Pons (tissue), 1 donor: ENCODE measurements around the gene CYP26A1.
A peak's percentile ranks its signal among the peaks of the same experiment; 100 is the strongest.

Source experiments
- DNase-seq: peaks from one replicate; pipeline ENCODE4 v3.0.0-alpha.2; 2016; ENCODE audit warnings: low spot score

CYP26A1 gene

GRCh38 chr10:93123766-93124165 lies 50.1 kb downstream of the CYP26A1 start:
- DNase-seq = no peak

- no peak for DNase-seq
Measured at GRCh38 chr10:93124580-93125318, 51.1 kb downstream of the CYP26A1 start.

- peak; percentile 4 for DNase-seq
Measured at GRCh38 chr10:93125966-93126365, 52.3 kb downstream of the CYP26A1 start.

GRCh38 chr10:93126483-93127052 lies 52.9 kb downstream of the CYP26A1 start:
- no peak for DNase-seq
